Measurements from ENCODE around the gene SERGEF.

The SERGEF gene

GRCh38 chr11:17777086-17777737 lies 235.6 kb downstream of the SERGEF start:
- H3K4me3 Mint-ChIP-seq = no peak overlapping the region
- H3K4me1 Mint-ChIP-seq = no peaks in the 10 kb centered on the region
- no peaks in the 10 kb centered on the region for H3K36me3 Mint-ChIP-seq
- H3K9me3 Mint-ChIP-seq = no peaks in the 10 kb centered on the region
- H3K27ac Mint-ChIP-seq = no peak overlapping the region
- no peaks in the 10 kb centered on the region for H3K27me3 Mint-ChIP-seq

DNA sequence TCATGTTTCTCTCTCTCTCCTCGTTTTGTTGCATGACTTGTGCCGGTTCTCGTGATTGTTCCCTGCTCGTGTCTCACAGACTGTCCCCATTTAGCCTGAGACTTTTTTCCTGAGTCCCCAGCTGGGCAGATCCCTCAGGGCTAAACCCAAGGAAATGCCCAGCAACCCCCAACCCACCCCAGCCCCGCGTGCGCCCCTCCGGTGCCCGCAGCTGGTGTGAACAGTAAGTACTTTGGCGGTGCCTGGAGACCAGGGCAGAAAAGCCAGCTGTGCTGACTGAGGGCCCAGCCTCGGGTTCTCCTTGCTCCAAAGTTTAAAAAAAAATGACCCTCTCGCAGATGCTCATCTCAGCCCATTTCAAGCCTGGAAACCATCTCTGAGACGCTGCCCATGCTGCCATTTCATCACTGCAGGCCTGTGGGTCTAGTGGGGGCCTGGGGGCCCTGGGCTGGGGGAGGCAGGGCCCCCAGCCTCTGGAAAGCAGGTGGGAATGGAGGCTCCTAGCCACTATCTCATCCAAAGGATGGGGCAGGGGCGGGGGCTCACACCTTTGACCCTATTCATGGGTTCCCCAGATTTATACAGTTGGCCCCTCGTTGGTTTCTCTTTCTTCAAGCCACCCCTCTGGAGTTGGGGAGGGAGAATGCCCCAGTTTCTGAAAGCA lies 236.5 kb downstream of the SERGEF start:
- Mint-ChIP-seq H3K4me3 (no peak overlapping the region), H3K27ac (no peak overlapping the region), H3K36me3 (no peaks in the 10 kb centered on the region), H3K4me1 (no peaks in the 10 kb centered on the region), H3K27me3 (no peaks in the 10 kb centered on the region), H3K9me3 (no peaks in the 10 kb centered on the region)

- Mint-ChIP-seq H3K4me3 (no peak overlapping the region), H3K27ac (no peak overlapping the region), H3K9me3 (no peaks in the 10 kb centered on the region), H3K36me3 (no peaks in the 10 kb centered on the region), H3K27me3 (no peaks in the 10 kb centered on the region), H3K4me1 (no peaks in the 10 kb centered on the region)
Measured at GRCh38 chr11:17775507-17776211, 237.2 kb downstream of the SERGEF start.

DNA sequence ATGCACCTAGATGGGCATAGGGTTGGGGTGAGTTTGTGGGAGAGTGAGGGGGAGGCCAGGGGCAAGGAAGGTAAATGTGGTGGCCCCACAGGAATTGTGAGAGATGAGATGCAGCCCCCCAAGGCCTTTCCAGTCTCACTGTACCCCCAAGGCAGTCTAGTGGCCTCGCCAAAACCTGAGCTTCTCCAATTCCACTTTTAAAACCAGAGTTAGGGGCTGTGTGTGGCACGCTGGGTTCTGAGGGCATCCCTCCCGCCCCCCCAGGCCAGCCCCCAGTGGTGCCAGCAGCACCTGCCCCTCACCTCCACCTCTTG lies 237.9 kb downstream of the SERGEF start:
- no peaks in the 10 kb centered on the region for H3K4me1 Mint-ChIP-seq
- no peak overlapping the region for H3K4me3 Mint-ChIP-seq
- H3K36me3 Mint-ChIP-seq = no peaks in the 10 kb centered on the region
- no peaks in the 10 kb centered on the region for H3K9me3 Mint-ChIP-seq
- no peaks in the 10 kb centered on the region for H3K27me3 Mint-ChIP-seq
- no peak overlapping the region for H3K27ac Mint-ChIP-seq

GRCh38 chr11:17774232-17775034 lies 238.4 kb downstream of the SERGEF start:
- Mint-ChIP-seq H3K27ac (no peak overlapping the region), H3K27me3 (no peaks in the 10 kb centered on the region), H3K36me3 (no peaks in the 10 kb centered on the region), H3K4me1 (no peaks in the 10 kb centered on the region), H3K4me3 (no peak overlapping the region), H3K9me3 (no peaks in the 10 kb centered on the region)

- H3K4me1 Mint-ChIP-seq = no peaks in the 10 kb centered on the region
- no peak overlapping the region for H3K4me3 Mint-ChIP-seq
- no peaks in the 10 kb centered on the region for H3K36me3 Mint-ChIP-seq
- no peaks in the 10 kb centered on the region for H3K27me3 Mint-ChIP-seq
- H3K9me3 Mint-ChIP-seq = no peaks in the 10 kb centered on the region
- no peak overlapping the region for H3K27ac Mint-ChIP-seq
Measured at GRCh38 chr11:17773674-17774073, 239.2 kb downstream of the SERGEF start.

- Mint-ChIP-seq H3K27me3 (no peaks in the 10 kb centered on the region), H3K9me3 (no peaks in the 10 kb centered on the region), H3K4me1 (no peaks in the 10 kb centered on the region), H3K4me3 (no peak overlapping the region), H3K27ac (no peak overlapping the region), H3K36me3 (no peaks in the 10 kb centered on the region)
Measured at GRCh38 chr11:17772704-17773600, 239.9 kb downstream of the SERGEF start.

DNA sequence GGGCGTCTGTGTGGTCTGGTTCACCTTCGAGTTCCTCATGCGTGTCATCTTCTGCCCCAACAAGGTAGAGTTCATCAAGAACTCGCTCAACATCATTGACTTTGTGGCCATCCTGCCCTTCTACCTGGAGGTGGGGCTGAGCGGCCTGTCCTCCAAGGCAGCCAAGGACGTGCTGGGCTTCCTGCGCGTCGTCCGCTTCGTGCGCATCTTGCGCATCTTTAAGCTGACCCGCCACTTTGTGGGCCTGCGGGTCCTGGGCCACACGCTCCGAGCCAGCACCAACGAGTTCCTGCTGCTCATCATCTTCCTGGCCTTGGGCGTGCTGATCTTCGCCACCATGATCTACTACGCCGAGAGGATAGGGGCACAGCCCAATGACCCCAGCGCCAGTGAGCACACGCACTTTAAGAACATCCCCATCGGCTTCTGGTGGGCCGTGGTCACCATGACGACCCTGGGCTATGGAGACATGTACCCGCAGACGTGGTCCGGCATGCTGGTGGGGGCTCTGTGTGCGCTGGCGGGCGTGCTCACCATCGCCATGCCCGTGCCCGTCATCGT lies 240.9 kb downstream of the SERGEF start:
- no peaks in the 10 kb centered on the region for H3K9me3 Mint-ChIP-seq
- H3K36me3 Mint-ChIP-seq = no peaks in the 10 kb centered on the region
- H3K27ac Mint-ChIP-seq = no peak overlapping the region

DNA sequence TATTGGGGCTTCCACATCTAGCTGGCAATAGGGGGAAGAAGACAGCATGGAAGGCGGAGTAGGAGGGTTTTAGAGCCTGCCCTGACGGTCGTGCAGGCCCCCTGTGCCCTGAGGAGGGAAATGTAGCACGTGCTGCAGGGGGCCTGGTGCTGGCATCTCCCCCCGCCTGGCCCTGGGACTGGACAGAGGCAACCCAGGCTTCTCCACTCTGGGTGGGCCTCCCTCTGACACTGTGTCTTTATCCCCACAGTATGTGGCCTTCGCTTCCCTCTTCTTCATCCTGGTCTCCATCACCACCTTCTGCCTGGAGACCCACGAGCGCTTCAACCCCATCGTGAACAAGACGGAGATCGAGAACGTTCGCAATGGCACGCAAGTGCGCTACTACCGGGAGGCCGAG lies 241.4 kb downstream of the SERGEF start:
- H3K27ac Mint-ChIP-seq = no peak overlapping the region
- no peaks in the 10 kb centered on the region for H3K36me3 Mint-ChIP-seq
- H3K4me1 Mint-ChIP-seq = no peaks in the 10 kb centered on the region
- no peaks in the 10 kb centered on the region for H3K9me3 Mint-ChIP-seq
- no peaks in the 10 kb centered on the region for H3K27me3 Mint-ChIP-seq
- no peak overlapping the region for H3K4me3 Mint-ChIP-seq

More for the DNA sequence above, 240.9 kb downstream of the SERGEF start:
- no peak overlapping the region for H3K4me3 Mint-ChIP-seq
- no peaks in the 10 kb centered on the region for H3K4me1 Mint-ChIP-seq
- no peaks in the 10 kb centered on the region for H3K27me3 Mint-ChIP-seq

DNA sequence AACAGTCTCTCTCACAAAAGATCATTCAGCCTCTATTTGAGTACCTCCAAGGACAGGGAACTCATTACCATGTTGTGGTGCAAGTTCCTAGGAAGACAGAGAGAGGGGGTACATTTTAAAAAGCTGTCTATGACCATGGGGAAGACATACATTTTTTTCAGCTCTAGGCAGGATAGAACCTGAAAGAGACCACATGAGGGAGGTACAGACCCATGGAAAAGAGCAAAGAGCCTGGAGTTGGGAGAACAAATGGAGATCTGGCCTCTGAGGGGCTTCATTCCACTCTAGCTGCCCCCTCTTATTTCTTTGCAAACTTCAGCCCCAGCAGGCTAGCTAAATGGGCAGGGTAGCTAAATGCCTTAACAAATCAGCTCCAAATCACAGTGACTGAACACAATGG lies 241.9 kb downstream of the SERGEF start:
- H3K36me3 Mint-ChIP-seq = no peaks in the 10 kb centered on the region
- H3K9me3 Mint-ChIP-seq = no peaks in the 10 kb centered on the region
- no peak overlapping the region for H3K4me3 Mint-ChIP-seq
- H3K27me3 Mint-ChIP-seq = no peaks in the 10 kb centered on the region
- no peaks in the 10 kb centered on the region for H3K4me1 Mint-ChIP-seq
- H3K27ac Mint-ChIP-seq = no peak overlapping the region

DNA sequence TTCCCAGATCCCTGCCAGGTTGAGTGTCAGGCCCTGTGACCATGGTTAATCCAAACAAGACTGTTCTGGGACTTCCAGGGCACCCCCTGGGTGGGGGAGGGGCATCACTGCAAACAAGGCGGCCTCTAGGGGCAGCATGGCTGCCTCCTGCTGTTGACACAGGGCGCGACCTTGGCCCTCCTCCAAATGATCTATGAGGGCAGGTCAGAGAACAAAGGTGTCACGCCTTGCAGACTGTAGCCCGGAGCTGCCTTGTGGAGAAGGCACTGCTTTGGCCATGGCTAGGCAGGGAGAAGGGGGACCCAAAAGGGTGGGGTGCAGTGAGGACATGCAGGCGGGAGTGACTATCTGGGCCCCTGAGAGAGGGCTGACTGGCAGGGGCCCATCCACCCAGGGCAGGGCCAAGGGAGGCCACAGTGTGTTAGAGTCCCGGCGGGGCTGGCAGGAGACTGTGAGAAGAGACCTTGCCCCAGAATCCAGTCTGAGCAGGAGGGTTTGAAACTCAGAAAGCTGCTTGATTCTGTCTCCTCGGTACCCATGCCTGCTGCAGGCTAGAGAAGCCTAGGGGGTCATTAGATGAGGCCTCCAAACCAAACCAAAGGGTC lies 242.7 kb downstream of the SERGEF start:
- Mint-ChIP-seq H3K27me3 (no peaks in the 10 kb centered on the region), H3K36me3 (no peaks in the 10 kb centered on the region), H3K27ac (no peak overlapping the region), H3K9me3 (no peaks in the 10 kb centered on the region), H3K4me3 (no peak overlapping the region), H3K4me1 (no peaks in the 10 kb centered on the region)

GRCh38 chr11:17769218-17769617 lies 243.6 kb downstream of the SERGEF start:
- Mint-ChIP-seq H3K4me3 (no peak overlapping the region), H3K4me1 (no peaks in the 10 kb centered on the region), H3K36me3 (no peaks in the 10 kb centered on the region), H3K27me3 (no peaks in the 10 kb centered on the region), H3K27ac (no peak overlapping the region), H3K9me3 (no peaks in the 10 kb centered on the region)

DNA sequence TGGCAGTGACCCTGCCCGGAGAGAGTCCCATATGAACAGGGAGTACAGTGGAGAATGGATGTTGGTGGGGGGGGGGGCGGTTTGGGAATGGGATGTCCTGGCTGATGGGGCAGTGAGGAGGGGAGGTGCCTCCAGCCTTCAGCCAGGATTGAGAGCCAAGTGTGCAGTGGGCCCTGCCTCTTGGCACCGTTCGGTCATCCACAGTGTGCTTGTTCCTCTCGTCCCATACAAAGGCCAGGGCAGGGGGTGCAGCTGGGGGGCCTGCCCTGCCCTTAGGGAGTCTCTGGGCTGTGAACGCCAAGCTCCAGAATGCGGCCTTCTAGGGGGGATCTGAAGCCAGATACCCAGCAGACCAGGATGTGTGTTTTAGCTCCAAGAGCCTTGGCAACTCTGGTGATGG lies 244.3 kb downstream of the SERGEF start:
- Mint-ChIP-seq H3K27ac (no peak overlapping the region), H3K27me3 (no peaks in the 10 kb centered on the region), H3K4me3 (no peak overlapping the region), H3K9me3 (no peaks in the 10 kb centered on the region), H3K4me1 (no peaks in the 10 kb centered on the region), H3K36me3 (no peaks in the 10 kb centered on the region)

- Mint-ChIP-seq H3K36me3 (no peaks in the 10 kb centered on the region), H3K4me1 (no peaks in the 10 kb centered on the region), H3K4me3 (no peak overlapping the region), H3K27ac (no peak overlapping the region), H3K27me3 (no peaks in the 10 kb centered on the region), H3K9me3 (no peaks in the 10 kb centered on the region)
Measured at GRCh38 chr11:17767914-17768313, 244.9 kb downstream of the SERGEF start.
